ENCODE data around the gene RPRD2.

DNA sequence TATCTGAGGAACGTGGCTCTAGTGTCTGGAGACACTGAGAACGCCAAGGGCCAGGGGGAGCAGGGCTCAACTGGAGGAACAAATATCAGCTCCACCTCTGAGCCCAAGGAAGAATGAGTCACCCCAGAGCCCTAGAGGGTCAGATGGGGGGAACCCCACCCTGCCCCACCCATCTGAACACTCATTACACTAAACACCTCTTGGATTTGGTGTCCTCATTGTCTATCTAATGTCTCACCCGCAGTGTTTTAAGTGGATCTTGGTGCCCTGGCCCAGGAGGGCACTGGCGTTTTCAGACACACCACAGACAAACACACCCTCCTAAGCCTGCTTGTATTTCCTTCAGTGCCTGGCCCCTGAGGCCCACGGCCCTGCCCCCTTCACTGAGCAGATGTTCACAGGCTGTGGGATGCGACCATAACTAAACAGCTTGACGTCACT, 149.4 kb downstream of the RPRD2 start:
- TF ChIP-seq, protein P1, sequence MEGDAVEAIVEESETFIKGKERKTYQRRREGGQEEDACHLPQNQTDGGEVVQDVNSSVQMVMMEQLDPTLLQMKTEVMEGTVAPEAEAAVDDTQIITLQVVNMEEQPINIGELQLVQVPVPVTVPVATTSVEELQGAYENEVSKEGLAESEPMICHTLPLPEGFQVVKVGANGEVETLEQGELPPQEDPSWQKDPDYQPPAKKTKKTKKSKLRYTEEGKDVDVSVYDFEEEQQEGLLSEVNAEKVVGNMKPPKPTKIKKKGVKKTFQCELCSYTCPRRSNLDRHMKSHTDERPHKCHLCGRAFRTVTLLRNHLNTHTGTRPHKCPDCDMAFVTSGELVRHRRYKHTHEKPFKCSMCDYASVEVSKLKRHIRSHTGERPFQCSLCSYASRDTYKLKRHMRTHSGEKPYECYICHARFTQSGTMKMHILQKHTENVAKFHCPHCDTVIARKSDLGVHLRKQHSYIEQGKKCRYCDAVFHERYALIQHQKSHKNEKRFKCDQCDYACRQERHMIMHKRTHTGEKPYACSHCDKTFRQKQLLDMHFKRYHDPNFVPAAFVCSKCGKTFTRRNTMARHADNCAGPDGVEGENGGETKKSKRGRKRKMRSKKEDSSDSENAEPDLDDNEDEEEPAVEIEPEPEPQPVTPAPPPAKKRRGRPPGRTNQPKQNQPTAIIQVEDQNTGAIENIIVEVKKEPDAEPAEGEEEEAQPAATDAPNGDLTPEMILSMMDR (IDR thresholded peaks at IDR 0.05; ENCODE audit: low read depth, low read length, missing input control): no peak
- TF ChIP-seq, protein P2, sequence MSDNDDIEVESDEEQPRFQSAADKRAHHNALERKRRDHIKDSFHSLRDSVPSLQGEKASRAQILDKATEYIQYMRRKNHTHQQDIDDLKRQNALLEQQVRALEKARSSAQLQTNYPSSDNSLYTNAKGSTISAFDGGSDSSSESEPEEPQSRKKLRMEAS (IDR thresholded peaks at IDR 0.05): no peak
- TF ChIP-seq EGR1 (IDR thresholded peaks at IDR 0.05; ENCODE audit: low read depth in 2 of 2): no peak
- TF ChIP-seq, protein P3, sequence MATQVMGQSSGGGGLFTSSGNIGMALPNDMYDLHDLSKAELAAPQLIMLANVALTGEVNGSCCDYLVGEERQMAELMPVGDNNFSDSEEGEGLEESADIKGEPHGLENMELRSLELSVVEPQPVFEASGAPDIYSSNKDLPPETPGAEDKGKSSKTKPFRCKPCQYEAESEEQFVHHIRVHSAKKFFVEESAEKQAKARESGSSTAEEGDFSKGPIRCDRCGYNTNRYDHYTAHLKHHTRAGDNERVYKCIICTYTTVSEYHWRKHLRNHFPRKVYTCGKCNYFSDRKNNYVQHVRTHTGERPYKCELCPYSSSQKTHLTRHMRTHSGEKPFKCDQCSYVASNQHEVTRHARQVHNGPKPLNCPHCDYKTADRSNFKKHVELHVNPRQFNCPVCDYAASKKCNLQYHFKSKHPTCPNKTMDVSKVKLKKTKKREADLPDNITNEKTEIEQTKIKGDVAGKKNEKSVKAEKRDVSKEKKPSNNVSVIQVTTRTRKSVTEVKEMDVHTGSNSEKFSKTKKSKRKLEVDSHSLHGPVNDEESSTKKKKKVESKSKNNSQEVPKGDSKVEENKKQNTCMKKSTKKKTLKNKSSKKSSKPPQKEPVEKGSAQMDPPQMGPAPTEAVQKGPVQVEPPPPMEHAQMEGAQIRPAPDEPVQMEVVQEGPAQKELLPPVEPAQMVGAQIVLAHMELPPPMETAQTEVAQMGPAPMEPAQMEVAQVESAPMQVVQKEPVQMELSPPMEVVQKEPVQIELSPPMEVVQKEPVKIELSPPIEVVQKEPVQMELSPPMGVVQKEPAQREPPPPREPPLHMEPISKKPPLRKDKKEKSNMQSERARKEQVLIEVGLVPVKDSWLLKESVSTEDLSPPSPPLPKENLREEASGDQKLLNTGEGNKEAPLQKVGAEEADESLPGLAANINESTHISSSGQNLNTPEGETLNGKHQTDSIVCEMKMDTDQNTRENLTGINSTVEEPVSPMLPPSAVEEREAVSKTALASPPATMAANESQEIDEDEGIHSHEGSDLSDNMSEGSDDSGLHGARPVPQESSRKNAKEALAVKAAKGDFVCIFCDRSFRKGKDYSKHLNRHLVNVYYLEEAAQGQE (IDR thresholded peaks at IDR 0.05): no peak

All from liver (tissue), 3 donors.